HG02870 (cell line): Measurements from ENCODE around the gene RRP1.

Experiments
- ATAC-seq: cut with Tn5 transposase; IDR thresholded peaks from one replicate; pipeline ENCODE4 v1.9.1; 2021; ENCODE audit warnings: mild to moderate bottlenecking, moderate library complexity; ENCODE audit not compliant: unreplicated experiment

RRP1 gene, protein sequence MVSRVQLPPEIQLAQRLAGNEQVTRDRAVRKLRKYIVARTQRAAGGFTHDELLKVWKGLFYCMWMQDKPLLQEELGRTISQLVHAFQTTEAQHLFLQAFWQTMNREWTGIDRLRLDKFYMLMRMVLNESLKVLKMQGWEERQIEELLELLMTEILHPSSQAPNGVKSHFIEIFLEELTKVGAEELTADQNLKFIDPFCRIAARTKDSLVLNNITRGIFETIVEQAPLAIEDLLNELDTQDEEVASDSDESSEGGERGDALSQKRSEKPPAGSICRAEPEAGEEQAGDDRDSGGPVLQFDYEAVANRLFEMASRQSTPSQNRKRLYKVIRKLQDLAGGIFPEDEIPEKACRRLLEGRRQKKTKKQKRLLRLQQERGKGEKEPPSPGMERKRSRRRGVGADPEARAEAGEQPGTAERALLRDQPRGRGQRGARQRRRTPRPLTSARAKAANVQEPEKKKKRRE

DNA sequence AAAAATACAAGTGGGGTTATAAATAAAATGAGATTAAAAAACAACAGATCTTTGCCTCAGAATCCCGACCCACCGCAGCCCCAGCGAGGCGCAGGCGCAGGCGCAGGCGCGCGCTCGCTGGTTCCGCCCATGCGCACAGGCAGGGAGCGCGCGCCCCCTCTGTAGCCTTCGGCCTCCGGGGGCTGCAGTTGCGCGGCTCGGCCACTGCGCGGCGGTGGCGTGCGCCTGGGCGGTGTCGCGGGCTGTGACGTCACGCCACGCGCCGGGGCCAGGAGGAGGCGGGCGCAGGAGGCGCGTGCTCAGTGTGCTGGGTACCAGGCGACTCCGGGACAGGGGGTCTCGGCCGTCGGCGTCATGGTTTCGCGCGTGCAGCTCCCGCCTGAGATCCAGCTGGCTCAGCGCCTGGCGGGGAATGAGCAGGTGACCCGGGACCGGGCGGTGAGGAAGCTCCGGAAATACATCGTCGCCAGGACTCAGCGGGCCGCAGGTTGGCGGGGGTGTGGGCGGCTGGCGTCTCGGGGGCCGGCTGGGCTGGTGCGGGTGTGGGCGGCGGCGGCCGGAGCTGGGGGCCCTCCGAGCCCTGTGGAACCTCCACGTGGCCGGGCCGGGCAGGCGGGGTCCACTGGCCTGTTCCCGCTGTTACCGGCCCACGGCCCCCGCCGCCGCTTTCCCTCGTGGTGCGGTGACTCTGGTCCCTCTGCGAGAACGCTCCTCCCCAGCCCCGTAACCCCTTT, at the start of gene RRP1:
Gene RRP1, plus strand, starts transcription at position 302 of the 734 bp plus-strand sequence. Its CDS starts 53 bp downstream, at position 355.
- ATAC-seq = peak; percentile 83

DNA sequence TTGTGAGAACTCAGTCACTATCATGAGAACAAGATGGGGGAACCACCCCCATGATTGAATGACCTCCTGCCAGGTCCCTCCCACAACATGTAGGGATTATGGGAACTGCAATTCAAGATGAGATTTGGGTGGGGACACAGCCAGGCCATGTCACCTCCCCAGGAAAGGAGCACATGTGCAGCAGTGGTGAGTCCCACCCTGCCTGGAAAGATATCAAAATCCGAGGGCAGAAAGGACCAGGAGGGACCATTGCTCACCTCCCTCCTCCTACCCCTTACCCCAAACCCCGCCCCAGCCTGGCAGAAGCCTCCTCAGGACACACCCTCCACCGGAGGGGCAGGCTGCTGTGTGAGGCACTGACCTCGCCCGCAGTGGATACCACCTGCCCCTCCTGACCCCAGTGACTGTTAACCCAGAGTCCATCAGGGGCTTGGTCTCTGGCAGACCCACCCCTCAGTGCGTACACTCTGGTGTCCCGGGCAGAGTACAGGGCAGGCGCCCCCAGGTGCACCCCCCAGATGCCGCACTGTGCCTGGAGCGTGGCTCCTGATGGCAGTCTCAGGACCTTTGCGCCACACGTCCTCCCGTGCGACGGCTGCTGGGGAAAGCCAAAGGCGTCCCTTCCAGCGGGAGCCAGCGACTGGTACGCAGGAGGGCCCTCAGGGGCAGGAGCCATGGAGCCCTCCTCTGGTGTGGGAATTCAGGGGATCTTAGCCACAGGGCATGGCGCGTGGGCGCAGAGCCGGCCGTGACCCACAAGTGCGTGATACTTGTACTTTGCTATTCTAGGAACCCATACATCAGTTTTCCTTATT, 49.5 kb upstream of the RRP1 start:
- ATAC-seq = no peak

DNA sequence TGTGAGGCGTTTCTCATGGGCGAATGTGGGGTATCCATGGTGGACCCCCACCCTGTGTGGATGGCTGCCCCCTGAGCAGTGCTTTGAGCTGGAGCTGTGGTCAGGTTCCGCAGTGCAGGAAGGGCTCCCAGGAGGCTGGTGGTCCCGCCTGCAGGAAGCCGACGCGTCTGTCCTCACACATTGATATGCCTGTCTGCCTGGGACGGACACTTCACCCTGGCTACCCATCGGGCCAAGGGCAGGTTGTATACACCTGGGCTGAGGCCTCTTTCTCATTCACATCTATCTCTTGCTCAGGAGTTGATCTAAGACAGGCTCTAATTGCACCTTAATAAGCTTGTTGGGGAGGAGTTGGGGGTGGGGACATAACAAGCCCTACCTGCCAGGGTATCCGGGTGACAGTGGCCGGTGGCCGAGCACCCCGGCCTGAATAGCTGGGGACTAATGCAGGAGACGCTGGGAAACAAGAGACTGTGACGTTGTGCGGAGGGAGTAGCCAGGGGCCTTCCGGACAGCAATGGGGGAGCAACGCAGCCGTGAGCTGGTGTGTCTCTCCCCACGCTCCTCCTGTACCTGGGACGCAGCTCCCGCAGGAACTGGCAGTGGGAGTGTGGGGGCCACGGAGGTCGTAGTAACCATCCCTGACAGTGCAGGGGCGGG, 48.8 kb upstream of the RRP1 start:
- no peak for ATAC-seq

DNA sequence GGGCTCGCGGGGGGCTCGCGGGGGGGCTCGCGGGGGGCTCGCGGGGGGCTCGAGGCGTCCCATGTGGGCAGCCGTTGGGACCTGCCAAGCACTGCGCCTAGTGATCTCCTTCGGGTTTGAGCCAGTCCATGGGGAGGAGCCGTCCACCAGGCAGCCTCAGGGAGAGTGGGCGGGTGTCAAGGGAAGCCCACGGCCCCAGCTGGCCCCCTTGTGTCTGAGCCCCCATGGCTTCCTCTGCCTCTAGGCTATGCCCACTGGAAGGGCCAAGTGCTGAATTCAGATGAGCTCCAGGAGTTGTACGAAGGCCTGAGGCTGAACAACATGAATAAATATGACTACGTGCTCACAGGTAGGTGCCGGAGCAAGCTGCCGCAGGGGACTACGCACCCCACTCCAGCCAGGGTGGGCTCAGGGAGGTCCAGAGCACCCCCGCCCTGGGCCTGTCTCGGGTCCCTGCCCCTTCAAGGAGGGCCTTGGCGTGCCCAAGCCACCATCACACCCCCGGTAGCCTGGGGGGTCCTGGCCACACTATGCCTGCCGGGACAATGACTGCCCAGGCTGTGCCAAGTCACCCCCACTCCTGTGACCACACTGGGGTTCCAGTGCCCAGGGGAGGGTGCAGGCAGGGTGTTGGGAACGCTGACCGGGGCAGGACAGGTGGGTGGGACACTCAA, 47.8 kb upstream of the RRP1 start:
- no peak for ATAC-seq

DNA sequence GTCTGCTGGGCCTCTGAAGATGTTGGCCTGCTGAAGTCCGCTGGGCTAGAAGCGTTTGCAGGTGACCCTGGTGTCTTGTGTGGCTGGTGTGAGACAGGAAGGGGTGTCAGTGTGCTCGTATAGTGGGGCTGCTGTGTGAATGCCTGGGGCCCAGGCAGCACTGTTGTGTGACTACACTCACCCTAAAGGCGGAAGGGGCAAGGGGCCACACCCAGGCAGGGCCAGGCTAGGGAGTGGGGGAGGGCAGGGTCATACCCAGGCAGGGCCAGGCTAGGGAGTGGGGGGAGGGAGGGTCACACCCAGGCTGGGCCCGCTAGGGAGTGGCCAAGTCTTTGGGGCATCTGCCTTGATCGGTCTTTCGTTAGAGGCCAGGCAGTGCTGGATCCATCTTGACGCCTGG, 45.4 kb upstream of the RRP1 start:
- ATAC-seq = no peak

DNA sequence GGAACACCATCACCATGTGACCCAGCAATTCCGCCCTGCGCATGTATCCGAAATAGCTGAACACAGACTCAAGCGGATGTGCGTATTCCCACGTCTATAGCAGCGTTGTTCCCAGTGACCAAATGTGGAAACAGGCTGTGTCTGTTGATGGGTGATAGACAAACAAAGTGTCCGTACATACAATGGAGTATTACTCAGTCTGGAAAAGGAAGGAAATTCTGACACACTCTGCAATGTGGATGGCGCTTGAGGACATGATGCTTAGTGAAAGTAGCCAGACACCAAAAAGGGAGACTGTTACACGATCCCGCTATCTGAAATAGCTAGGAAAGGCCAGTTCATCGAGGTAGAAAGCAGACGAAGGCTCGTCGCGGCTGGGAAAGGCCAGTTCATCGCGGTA, 44.7 kb upstream of the RRP1 start:
- no peak for ATAC-seq

DNA sequence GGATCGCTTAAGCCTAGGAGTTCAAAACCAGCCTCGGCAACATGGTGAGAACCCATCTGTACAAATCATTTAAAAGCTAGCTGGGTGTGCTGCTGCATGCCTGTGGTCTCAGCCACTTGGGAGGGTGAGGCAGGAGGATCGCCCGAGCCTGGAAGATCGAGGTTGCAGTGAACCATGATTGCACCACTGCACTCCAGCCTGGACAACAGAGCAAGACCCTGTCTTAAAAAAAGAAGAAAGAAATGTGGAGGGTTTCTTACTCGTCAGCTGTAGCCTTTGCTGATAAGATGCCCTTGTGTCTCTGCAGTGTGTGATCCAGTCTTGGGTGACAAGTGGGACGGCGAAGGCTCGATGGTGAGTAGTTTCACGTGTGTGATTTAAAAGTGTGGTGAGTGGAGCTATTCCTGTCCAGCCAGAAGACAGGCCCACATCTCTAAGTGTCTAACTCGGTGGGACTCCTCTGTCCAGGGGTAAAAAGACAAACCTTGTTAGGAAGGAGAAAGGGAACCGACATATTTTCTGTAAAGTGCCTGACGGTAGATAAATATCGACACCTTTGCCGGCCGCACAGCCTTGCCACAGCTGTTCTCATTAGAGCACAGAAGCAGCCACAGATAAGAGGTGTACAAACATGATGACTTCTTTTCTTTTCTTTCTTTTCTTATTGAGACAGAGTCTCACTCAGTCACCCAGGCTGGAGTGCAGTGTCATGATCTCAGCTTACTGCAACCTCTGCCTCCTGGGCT, 43.4 kb upstream of the RRP1 start:
- no peak for ATAC-seq

DNA sequence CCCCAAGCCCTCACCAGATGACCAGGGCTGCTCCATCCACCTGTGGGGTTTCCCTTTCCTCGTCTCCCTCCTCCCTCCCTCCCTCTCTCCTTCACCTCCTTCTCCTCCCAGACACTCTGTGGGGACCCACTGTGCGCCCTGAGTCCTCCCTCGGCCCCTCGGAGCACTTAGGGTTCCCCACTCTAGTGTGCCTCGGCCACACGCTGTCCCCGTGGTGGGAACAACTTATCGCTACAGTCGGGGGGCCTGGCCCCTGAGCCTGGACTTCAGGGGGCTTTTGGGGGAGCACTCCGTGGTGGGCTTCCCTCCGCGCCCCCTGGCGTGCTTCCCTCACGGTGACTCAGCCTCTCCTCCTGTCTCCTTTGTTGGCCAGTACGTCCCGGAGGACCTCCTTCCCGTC, 40.8 kb upstream of the RRP1 start:
- ATAC-seq = no peak

DNA sequence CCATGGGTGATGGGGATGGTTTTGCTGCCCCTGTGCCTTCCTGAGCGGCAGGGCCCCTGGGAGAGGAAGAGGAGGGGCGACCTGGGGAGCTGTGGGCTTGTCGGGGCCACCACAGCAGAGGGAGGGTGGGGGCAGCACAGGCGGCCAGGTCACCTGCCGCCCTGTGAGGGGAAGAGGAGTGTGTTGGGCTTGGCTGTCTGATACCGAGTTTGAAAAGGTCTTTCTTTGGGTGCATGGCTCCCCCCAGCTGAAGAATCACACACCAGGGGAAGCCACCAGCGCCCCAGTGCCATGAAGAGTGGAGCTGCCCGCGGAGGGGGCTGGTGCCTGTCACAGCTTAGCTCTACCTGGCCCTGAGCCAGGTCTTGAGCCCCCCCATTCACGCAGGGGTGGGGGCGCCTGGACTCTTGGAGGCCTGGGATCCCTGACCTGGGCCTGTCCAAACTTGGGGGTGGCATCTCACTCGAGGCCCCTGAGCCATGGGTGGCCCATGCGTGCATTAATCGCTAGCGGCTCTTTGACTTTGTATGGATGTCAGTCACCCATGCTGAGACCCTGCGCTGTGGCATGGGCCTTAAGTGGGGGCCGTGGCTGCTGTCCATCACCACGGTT, 39.6 kb upstream of the RRP1 start:
- no peak for ATAC-seq

DNA sequence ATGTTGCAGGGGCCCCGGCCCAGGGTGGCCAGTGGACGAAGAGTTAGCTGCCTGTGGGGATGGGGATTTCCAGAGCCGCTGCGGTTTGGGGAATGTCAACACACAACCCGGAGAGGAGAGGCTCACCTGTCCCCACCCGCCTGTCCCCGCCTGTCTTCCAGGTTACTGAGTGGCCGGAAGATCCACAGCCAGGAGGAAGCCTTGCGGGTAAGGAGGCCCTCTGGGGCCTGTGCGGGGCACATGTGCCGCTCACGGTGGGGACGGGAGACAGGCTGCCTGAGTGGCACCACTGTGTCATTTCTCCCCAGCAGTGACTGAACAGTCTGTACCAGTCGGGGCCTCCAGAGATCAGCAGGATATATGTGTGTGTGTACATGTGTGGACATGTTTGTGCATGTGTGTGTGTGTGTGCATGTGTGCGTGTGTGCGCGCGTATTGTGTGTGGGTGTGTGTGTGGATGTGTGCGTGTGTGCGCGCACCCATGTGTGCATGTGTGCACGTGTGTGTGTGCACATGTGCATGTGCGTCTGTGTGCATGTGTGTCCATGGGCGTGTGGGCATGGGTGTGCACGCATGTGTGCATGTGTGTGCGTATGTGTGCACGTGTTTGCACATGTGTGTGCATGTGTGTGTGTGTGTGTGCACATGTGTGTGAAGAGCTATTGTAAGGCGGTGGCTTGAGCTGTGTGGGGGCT, 38.9 kb upstream of the RRP1 start:
- no peak for ATAC-seq

DNA sequence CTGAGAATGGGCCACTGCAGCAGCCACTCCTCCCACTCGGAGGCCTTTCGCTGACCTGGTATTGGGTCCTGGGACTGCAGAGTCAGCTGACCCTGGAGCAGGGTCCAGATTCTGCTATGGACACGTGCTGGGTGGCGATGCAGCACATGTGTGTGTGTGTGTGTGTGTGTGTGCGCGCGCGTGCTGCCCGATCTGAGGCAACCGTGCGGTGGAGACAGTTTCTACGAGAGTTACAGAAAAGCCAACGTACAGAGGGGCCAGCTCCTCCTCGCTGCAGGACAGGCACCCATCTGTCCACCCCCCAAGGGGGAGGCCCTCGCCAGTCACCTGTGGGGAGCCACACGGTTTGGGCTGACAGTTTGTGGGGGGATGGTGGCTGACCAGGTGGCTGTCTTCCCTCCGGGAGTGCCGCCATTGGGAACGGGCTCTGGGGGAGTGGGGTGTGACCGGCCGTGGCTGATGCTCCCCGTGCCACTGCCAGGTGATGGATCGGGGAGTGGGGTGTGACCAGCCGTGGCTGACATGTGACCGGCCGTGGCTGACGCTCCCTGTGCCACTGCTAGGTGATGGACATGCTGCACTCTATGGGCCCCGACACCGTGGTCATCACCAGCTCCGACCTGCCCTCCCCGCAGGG, 37.3 kb upstream of the RRP1 start:
- ATAC-seq = no peak

DNA sequence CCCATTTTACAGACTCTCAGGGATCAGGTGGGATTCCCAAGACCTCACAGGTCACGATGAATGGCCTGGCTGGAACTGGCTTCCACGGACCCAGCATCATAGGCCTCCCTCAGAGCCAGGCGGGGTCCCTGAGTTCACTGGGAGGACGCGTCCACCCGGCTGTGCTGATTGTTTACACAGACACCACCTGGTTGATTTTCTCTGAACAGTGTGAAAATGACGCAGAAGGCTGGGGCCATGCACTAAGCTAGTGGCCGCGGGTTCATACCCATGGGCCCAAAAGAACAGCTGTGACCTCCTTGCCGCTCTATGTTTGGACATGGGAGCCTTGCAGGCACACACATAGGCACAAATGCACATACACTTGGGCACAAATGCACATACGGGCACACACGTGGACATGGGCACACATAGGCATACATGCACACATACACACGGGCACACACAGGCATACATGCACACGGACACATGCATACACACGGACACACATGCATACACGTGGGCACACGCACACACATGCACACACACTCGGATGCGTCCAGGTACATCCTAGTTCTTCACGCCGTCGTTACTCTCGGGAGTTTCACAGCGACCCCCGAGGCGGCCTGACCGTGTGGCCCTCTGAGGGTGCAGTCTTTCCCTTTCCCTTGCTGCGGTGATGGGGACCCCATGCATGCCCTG, 36.5 kb upstream of the RRP1 start:
- ATAC-seq = no peak

DNA sequence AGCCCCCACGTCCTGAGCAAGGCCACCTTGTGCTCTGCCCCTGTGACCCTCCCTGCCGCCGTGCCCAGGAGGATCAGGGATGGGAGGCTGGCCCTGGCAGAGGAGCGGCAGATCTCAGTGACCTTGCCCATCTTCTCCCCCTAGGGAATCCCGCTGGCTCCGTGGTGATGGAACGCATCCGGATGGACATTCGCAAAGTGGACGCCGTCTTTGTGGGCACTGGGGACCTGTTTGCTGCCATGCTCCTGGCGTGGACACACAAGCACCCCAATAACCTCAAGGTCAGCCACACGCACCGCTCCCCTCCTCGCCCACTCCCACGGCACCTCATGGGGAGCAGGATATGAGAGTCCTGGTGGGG, 36.0 kb upstream of the RRP1 start:
- no peak for ATAC-seq

DNA sequence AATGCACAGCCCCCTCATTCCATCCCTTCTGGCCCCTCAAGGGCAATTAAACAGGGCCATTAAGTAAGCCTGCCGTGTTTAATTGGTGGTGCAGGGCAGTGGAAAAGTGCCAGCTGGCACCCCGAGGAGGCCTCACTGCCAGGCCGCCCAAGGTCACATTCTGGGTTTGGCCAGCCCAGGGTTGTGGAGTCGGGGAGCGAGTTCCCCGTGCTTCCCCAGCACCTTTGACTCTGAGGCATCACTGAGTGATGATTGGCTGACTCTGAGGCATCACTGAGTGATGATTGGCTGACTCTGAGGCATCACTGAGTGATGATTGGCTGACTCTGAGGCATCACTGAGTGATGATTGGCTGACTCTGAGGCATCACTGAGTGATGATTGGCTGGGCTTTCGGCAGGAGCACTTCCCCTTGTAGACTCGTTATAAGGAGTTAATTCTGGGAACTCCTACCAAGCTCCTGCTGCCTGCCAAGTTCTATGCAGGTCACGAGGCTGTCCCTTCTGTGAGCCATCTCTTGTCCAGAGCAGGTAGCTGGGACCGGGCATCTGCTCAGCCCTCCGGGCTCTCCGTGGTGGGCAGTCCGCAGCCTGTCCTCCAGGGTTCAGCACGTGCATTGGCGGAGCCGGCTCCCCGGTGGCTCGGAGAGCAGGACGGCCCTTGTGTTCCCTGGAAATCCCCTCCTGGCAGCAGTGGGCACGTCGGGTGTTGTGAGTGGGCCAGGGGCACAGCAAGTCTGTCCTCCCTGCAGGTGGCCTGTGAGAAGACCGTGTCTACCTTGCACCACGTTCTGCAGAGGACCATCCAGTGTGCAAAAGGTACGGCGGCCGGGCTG, 34.2 kb upstream of the RRP1 start:
- no peak for ATAC-seq

DNA sequence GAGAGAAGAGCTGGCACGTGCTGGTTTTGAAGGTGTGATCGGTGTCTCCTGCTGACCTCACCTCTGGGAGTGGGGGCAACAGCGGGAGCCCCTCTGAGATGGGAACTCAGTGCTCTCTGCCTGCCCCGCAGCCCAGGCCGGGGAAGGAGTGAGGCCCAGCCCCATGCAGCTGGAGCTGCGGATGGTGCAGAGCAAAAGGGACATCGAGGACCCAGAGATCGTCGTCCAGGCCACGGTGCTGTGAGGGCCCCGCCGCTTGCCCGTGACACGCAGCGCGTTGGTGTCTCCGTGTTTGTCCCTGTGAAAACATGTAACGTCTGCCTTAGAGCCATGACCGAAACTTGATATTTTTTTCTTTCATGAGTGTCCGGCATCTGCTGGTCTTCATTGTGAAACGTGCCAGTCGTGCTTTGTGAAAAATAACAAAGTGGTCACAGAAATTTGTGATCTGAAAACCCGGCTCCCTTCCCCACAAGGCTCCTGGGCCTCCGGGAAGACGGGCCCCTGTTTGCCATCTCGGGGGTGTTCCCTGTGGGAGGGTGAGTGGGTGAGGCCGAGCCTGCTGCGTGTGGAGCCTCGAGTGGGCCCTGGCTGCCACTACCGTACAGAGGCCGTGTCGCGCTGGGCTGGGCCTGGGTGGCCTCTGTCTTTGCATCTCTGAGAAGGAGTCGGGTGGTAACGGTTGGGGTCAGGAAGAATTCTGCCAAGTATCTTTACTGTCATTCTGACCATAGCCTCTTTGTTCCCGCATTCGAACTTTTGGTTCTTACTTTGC, 33.4 kb upstream of the RRP1 start:
- ATAC-seq = no peak

DNA sequence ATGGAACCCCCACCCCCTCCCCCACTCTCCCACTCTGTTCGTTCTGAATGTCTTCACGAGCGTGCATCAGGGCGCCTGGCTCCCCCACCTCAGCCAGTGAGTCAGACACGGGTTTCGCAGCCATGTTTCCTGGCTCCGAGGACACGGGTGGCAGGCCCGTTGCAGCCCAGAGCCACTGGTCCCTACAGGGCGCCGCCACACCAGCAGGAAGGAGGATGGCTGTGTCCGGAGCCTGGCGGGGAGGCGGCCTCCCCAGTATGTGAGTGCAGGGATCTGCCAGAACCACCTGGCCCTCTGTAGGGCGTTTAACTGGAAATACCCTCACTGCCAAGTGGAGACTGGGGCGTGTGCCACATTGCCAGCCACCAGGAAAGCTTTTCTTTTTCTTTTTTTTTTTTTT, 31.8 kb upstream of the RRP1 start:
- no peak for ATAC-seq
